Effector CD8-positive, alpha-beta T cell (primary cell): ENCODE data around the gene PRTG.
"Not testable (repeated sequence)": the region's sequence is repeated elsewhere in the genome, so short reads cannot be mapped to it uniquely, and the experiment has no call there.

Experiments
- DNase-seq: peaks from one replicate; lab custom pipeline; 2025; lab: John Stamatoyannopoulos, UW

Gene PRTG

GRCh38 chr15:55742498-55742926, 440 bp downstream of the PRTG start:
- DNase-seq = no peak

GRCh38 chr15:55741833-55742497, 987 bp downstream of the PRTG start:
- DNase-seq = no peak

GRCh38 chr15:55740981-55741832, 1.7 kb downstream of the PRTG start:
- DNase-seq = no peak

- DNase-seq = no peak
These were observed 2.5 kb downstream of the PRTG start for GRCh38 chr15:55740359-55740878.

GRCh38 chr15:55739641-55740040, 3.3 kb downstream of the PRTG start:
- DNase-seq = no peak

GRCh38 chr15:55738715-55739114, 4.2 kb downstream of the PRTG start:
- DNase-seq = no peak

- DNase-seq = no peak
These were observed 5.6 kb downstream of the PRTG start for GRCh38 chr15:55737373-55737772.

- DNase-seq = no peak
These were observed 6.2 kb downstream of the PRTG start for GRCh38 chr15:55736756-55737155.

GRCh38 chr15:55734641-55735040, 8.3 kb downstream of the PRTG start:
- no peak for DNase-seq

- not testable (repeated sequence) for DNase-seq
These were observed 9.5 kb downstream of the PRTG start for GRCh38 chr15:55733461-55733860.

GRCh38 chr15:55721554-55722185, 21.3 kb downstream of the PRTG start:
- DNase-seq = no peak

GRCh38 chr15:55715355-55716076, 27.4 kb downstream of the PRTG start:
- no peak for DNase-seq

GRCh38 chr15:55714064-55714463, 28.9 kb downstream of the PRTG start:
- no peak for DNase-seq

GRCh38 chr15:55712363-55712762, 30.6 kb downstream of the PRTG start:
- DNase-seq = no peak

GRCh38 chr15:55710286-55710685, 32.7 kb downstream of the PRTG start:
- DNase-seq = no peak

GRCh38 chr15:55709458-55709857, 33.5 kb downstream of the PRTG start:
- DNase-seq = no peak

GRCh38 chr15:55708720-55709119, 34.2 kb downstream of the PRTG start:
- no peak for DNase-seq

- DNase-seq = no peak
These were observed 35.0 kb downstream of the PRTG start for GRCh38 chr15:55707951-55708350.

- DNase-seq = no peak
These were observed 35.4 kb downstream of the PRTG start for GRCh38 chr15:55707518-55707917.

- no peak for DNase-seq
These were observed 39.1 kb downstream of the PRTG start for GRCh38 chr15:55703873-55704301.

GRCh38 chr15:55700876-55701275, 42.1 kb downstream of the PRTG start:
- no peak for DNase-seq

- no peak for DNase-seq
These were observed 44.3 kb downstream of the PRTG start for GRCh38 chr15:55698653-55699052.
